A172 (cell line): ENCODE results near the gene PSMD14. TPM values are rescaled to one million over a fixed set of nuclear protein-coding genes. Genes with fewer than 3 reads are reported as not detected.

Experiments
- DNase-seq: peaks from one replicate; pipeline ENCODE4 v3.0.0-alpha.2; 2015; ENCODE audit warnings: low spot score
- total RNA-seq: library from RNA; depleted of rRNA; stranded (reverse); fragments of >200 nt; shearing (Covaris generic); gene quantifications from 2 replicates; pipeline ENCODE4 v1.2.3, GENCODE V29; 2014; rRNA removed

PSMD14 gene
- total RNA-seq, 1 experiment from 2014 or later: 319 TPM

DNA sequence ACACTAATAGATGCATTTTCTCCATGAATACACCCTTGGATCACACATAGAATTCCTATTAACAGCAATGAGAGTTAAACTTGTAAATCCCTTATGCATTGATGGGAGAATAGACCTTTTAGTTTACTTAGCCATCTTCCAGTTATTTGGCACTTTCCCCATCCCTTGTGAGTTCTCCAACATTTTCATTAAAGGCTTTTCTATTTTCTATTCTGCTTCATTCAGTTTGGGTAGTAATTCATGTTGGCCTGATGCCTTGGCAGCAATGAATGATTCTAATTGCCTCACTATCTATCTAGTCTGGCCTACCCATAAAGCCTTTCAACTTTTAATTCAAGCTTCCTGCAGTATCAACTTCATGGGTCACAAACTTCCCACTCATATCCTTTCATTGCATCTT lies 140.2 kb downstream of the PSMD14 start:
- DNase-seq: no peak

Other genes starting within 250 kb of the PSMD14 start
- gene TANK, start 148.0 kb upstream of the PSMD14 start, total RNA-seq: 74.0 and 74.5 TPM in 2 replicates
- not detected in 2 replicates for gene TBR1, start 107.9 kb downstream of the PSMD14 start, total RNA-seq